Measurements from ENCODE around the gene TMEM120B. TPM values are rescaled to one million over a fixed set of nuclear protein-coding genes. Genes with fewer than 3 reads are reported as not detected.

TMEM120B gene
- total RNA-seq, 1 experiment from 2014 or later = 22.3 TPM

DNA sequence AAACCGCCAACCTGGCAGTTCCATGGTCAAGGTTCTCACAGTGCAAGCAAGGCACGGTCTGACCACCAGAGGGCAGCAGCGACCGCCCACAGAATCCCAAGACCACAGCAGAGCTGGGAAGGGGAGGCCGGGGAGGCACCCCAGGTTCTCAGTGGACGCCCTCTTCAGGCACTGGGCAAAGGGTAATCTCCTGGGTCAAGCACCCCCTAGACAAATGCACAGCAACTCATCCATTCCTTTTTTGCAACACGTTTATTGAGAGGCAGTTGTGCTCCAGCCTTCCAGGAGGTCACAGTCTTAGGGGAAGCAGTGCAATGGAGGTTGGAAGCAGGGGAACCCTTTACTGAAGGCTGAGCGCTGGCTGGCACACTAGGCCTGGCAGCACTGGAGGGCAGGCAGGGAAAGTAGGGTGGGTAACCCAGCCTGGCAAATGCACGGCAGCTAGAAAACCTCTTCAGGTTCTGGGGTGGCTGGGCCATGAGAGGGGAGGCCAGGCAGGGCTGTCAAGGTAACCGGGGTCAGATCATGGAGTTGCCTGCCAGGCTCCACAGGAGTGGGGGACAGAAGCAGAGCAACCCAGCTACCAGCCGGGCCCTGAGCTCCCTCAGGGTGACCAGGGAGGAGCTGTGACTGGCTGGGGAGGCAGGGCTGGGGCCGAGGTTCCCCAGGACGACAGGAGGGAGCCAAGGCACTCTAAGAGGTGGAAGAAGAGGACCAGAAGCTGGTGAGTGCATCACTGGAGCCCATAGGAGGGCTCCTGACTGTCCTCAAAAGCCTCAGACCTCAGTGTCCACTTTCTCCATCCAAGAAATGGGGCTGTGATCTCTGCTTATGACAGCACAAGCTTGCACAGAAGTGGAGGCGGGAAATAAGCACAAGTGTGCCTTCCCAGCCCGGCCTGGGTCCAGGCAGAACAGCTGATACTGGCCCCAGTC, 82.7 kb downstream of the TMEM120B start:
- POLR2A ChIA-PET (ENCODE audit: low non-redundant PET) = interaction anchor here (0.5 to 1.9 kb wide), 7 partner anchors 7 to 702 kb away, joined by 3 to 15 read pairs (median 5); partner anchors contain the start of gene BCL7A

DNA sequence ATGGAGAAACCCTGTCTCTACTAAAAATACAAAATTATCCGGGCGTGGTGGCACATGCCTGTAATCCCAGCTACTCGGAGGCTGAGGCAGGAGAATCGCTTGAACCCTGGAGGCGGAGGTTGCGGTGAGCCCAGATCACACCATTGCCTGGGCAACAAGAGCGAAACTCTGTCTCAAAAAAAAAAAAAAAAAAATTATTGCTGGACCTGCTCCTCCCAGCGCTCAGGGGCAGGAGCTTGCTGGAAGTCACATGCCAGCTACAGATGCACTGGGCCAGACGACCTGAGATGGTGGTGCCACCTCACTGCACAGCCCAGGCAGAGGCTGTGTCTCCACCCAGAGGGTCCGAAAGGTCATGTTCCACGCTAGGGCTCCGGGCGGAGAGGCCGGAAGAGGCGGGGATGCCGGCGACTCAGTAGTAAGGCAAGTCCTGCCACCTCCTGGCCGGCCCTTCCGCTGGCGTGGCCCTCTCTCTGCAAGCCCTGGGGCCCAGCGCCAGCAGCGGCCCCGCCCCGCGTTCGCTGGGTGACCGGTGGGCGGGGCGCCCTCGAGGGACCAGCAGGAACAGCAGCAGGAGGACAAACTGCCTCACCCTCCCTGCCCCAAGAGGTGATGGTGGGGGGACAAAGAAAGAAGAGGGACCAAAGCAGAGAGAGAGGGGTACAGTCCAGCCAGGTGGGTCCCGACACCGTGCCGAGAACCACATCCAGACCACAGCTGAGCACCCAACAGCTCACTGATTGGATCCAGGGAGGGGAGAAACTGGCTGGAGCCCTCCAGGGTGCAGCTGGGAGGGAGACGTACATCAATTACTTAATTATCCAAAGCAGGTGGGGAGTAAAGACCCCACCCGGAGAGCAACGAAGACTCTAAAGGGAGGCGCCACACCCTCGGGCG, 84.6 kb downstream of the TMEM120B start:
- no peaks in the 10 kb centered on the region for H3K9me3 ChIP-seq (ENCODE audit: low read depth, low read length, poor library complexity, severe bottlenecking)
- no peak overlapping the region for H3K4me3 ChIP-seq (ENCODE audit: low read depth, low read length, poor library complexity, severe bottlenecking)
- ChIA-PET POLR2A (ENCODE audit: low non-redundant PET) (interaction anchor here (0.6 to 1.1 kb wide), 2 partner anchors 9 to 704 kb away, joined by 3 to 5 read pairs; no protein-coding TSS in a partner anchor), CTCF (interaction anchor here (1.1 to 4.6 kb wide), 2 partner anchors 14 kb away, joined by 3 to 82 read pairs; no protein-coding TSS in a partner anchor)
- TF ChIP-seq, protein P1, sequence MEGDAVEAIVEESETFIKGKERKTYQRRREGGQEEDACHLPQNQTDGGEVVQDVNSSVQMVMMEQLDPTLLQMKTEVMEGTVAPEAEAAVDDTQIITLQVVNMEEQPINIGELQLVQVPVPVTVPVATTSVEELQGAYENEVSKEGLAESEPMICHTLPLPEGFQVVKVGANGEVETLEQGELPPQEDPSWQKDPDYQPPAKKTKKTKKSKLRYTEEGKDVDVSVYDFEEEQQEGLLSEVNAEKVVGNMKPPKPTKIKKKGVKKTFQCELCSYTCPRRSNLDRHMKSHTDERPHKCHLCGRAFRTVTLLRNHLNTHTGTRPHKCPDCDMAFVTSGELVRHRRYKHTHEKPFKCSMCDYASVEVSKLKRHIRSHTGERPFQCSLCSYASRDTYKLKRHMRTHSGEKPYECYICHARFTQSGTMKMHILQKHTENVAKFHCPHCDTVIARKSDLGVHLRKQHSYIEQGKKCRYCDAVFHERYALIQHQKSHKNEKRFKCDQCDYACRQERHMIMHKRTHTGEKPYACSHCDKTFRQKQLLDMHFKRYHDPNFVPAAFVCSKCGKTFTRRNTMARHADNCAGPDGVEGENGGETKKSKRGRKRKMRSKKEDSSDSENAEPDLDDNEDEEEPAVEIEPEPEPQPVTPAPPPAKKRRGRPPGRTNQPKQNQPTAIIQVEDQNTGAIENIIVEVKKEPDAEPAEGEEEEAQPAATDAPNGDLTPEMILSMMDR (conservative IDR thresholded peaks at IDR 0.05; ENCODE audit: low read depth, low read length) = no peak
- no peak for TF ChIP-seq EZH2 (IDR thresholded peaks at IDR 0.05; ENCODE audit: borderline replicate concordance, low read depth, low read length, poor library complexity, severe bottlenecking)
- intact Hi-C loops (cut with micrococcal nuclease; ENCODE audit: unreplicated experiment) = no loop called here
- H3K27ac ChIP-seq (ENCODE audit: low read depth, low read length, poor library complexity, severe bottlenecking) = peak overlapping the region; percentile 48
- no peak for DNase-seq (ENCODE audit: low spot score)
- BruUV-seq (replicated peaks) = no TSS peak
- no peaks in the 10 kb centered on the region for H3K27me3 ChIP-seq (replicated peaks; ENCODE audit: insufficient read depth, low read depth, low read length, poor library complexity)
- peaks cover 36% of the 10 kb centered on the region for H3K4me1 ChIP-seq (ENCODE audit: insufficient read depth, low read length, poor library complexity, severe bottlenecking)
- peaks cover 24% of the 10 kb centered on the region for H3K36me3 ChIP-seq (ENCODE audit: insufficient read depth, low read length, poor library complexity, severe bottlenecking)

More for the DNA sequence above, 82.7 kb downstream of the TMEM120B start:
- peaks cover 36% of the 10 kb centered on the region for H3K4me1 ChIP-seq (ENCODE audit: insufficient read depth, low read length, poor library complexity, severe bottlenecking)
- DNase-seq (ENCODE audit: low spot score) = peak; percentile 87
- peak overlapping the region; percentile 58 for H3K4me3 ChIP-seq (ENCODE audit: low read depth, low read length, poor library complexity, severe bottlenecking)
- CTCF ChIA-PET = interaction anchor here (0.5 to 4.6 kb wide), 9 partner anchors 10 to 100 kb away, joined by 3 to 82 read pairs (median 5); partner anchors contain the start of gene PSMD9
- H3K27ac ChIP-seq (ENCODE audit: low read depth, low read length, poor library complexity, severe bottlenecking) = peak overlapping the region; percentile 83
- intact Hi-C loops (cut with micrococcal nuclease; ENCODE audit: unreplicated experiment) = loop anchor here (1.0 to 2.0 kb wide), 2 partner anchors 17 to 94 kb away; partner anchors contain the start of gene PSMD9
- no peaks in the 10 kb centered on the region for H3K9me3 ChIP-seq (ENCODE audit: low read depth, low read length, poor library complexity, severe bottlenecking)
- no TSS peak for BruUV-seq (replicated peaks)
- TF ChIP-seq, protein P1 (conservative IDR thresholded peaks at IDR 0.05; ENCODE audit: low read depth, low read length) = peak; percentile 98
- TF ChIP-seq EZH2 (IDR thresholded peaks at IDR 0.05; ENCODE audit: borderline replicate concordance, low read depth, low read length, poor library complexity, severe bottlenecking) = no peak
- H3K36me3 ChIP-seq (ENCODE audit: insufficient read depth, low read length, poor library complexity, severe bottlenecking) = peaks cover 24% of the 10 kb centered on the region
- H3K27me3 ChIP-seq (replicated peaks; ENCODE audit: insufficient read depth, low read depth, low read length, poor library complexity) = no peaks in the 10 kb centered on the region

All from A673 (cell line).